Upper lobe of left lung (tissue), 4 donors: ENCODE data around the gene RGS19.
A peak's percentile ranks its signal among the peaks of the same experiment; 100 is the strongest.

ENCODE experiments used
- CTCF ChIP-seq, 6 experiments: fragments of 450-650 bp in 4 of 6; fragments of 200-600 bp in 2 of 6; sonication (generic) in 2 of 6; IDR thresholded peaks; one replicate each; pipeline ENCODE4 v1.5.1; 2016 to 2019; ENCODE audit warnings: antibody characterized with exemption in 6 of 6
- EP300 ChIP-seq, 4 donors: sonication (generic); formaldehyde crosslinking; IDR thresholded peaks; one replicate each; pipeline ENCODE4 v1.5.1; 2017; ENCODE audit warnings: antibody characterized with exemption in 4 of 4, control low read depth in 2 of 4
- POLR2A ChIP-seq, 4 donors: fragments of 450-650 bp; IDR thresholded peaks; one replicate each; pipeline ENCODE4 v1.5.1; 2016 to 2017; ENCODE audit warnings: antibody characterized with exemption in 4 of 4, mild to moderate bottlenecking in 2 of 4
- POLR2AphosphoS5 ChIP-seq, 2 donors: sonication (generic); formaldehyde crosslinking; IDR thresholded peaks; one replicate each; pipeline ENCODE4 v1.5.1; 2017; ENCODE audit warnings: antibody characterized with exemption in 2 of 2

- peak in 2 of 6 experiments; percentile 13 to 15 for TF ChIP-seq CTCF (IDR thresholded peaks at IDR 0.05)
- no peak for TF ChIP-seq POLR2A (IDR thresholded peaks at IDR 0.05)
- no peak for TF ChIP-seq POLR2AphosphoS5 (IDR thresholded peaks at IDR 0.05)
- TF ChIP-seq EP300 (IDR thresholded peaks at IDR 0.05) = no peak
These were observed 28.9 kb downstream of the RGS19 start for GRCh38 chr20:64050261-64051032.
